CD4-positive, alpha-beta T cell (primary cell): ENCODE results near the gene BRD9. TPM values are rescaled to one million over a fixed set of nuclear protein-coding genes. Genes with fewer than 3 reads are reported as not detected.
"Not testable (repeated sequence)": the region's sequence is repeated elsewhere in the genome, so short reads cannot be mapped to it uniquely, and the experiment has no call there.

ENCODE experiments used
- ATAC-seq: fragments of 200-7000 bp; cut with Tn5 transposase; one replicate; pipeline ENCODE4 v1.10.0; 2022; ENCODE audit warnings: mild to moderate bottlenecking; ENCODE audit not compliant: poor library complexity
- CTCF ChIA-PET: fragments of 350-600 bp; sonication (Branson Sonifier 250); formaldehyde crosslinking; loops from one replicate; lab custom pipeline; 2021; ENCODE audit warnings: antibody characterized with exemption, inconsistent platforms; lab: Charles Lee
- POLR2A ChIA-PET: fragments of 350-600 bp; sonication (Branson Sonifier 250); formaldehyde crosslinking; loops from one replicate; lab custom pipeline; 2021; ENCODE audit warnings: antibody characterized with exemption, inconsistent platforms; lab: Charles Lee
- DNase-seq, 14 experiments: peaks; one replicate each; pipeline ENCODE4 v3.0.0-alpha.2; 2013 to 2020; ENCODE audit warnings: mixed read lengths in 2 of 14
- H3K27ac ChIP-seq, 2 donors: one replicate each; pipeline versions ENCODE4 v1.5.1 to v1.7.0; 2013; ENCODE audit warnings: low read length in 2 of 2, low read depth in 1 of 2, mild to moderate bottlenecking in 1 of 2
- H3K27me3 ChIP-seq, 2 experiments: 1 replicate in 1 of 2; 2 replicates in 1 of 2; pipeline versions ENCODE4 v1.6.1 to v1.7.0; 2013; ENCODE audit warnings: low read length in 2 of 2, control low read depth in 1 of 2, mild to moderate bottlenecking in 1 of 2, moderate library complexity in 1 of 2; ENCODE audit not compliant: insufficient read depth in 2 of 2, control insufficient read depth in 1 of 2
- H3K36me3 ChIP-seq: one replicate; pipeline ENCODE4 v1.6.1; 2013; ENCODE audit warnings: low read length, control low read depth; ENCODE audit not compliant: insufficient read depth
- H3K4me1 ChIP-seq: one replicate; pipeline ENCODE4 v1.6.1; 2013; ENCODE audit warnings: low read length, control low read depth; ENCODE audit not compliant: insufficient read depth
- H3K4me3 ChIP-seq: one replicate; pipeline ENCODE4 v1.5.1; 2013; ENCODE audit warnings: mild to moderate bottlenecking, low read length, moderate library complexity
- H3K9me3 ChIP-seq, 2 experiments: 1 replicate in 1 of 2; 2 replicates in 1 of 2; pipeline versions ENCODE4 v1.6.1 to v1.7.0; 2013; ENCODE audit warnings: low read length in 2 of 2, mild to moderate bottlenecking in 2 of 2, control low read depth in 1 of 2, moderate library complexity in 1 of 2; ENCODE audit not compliant: control insufficient read depth in 1 of 2, insufficient read depth in 1 of 2
- H3K27ac Mint-ChIP-seq: one replicate; pipeline ENCODE4 v1.8.0; 2020; ENCODE audit warnings: mixed read lengths
- H3K27me3 Mint-ChIP-seq: one replicate; pipeline ENCODE4 v1.8.0; 2021; ENCODE audit warnings: mixed read lengths
- H3K36me3 Mint-ChIP-seq: one replicate; pipeline ENCODE4 v1.8.0; 2021; ENCODE audit warnings: low read depth, mixed read lengths
- H3K4me1 Mint-ChIP-seq: one replicate; pipeline ENCODE4 v1.8.0; 2021; ENCODE audit warnings: low read depth, mixed read lengths
- H3K4me3 Mint-ChIP-seq: one replicate; pipeline ENCODE4 v1.8.0; 2020; ENCODE audit warnings: mild to moderate bottlenecking, mixed read lengths
- H3K9me3 Mint-ChIP-seq: one replicate; pipeline ENCODE4 v1.8.0; 2020; ENCODE audit warnings: mixed read lengths
- CTCF ChIP-seq: fragments of 200-600 bp; IDR thresholded peaks from one replicate; pipeline ENCODE4 v1.8.0; 2022; ENCODE audit warnings: antibody characterized with exemption, mild to moderate bottlenecking
- intact Hi-C, 2 experiments: fragments of 100-400 bp; cut with DNase I in 1 of 2; cut with micrococcal nuclease in 1 of 2; formaldehyde crosslinking; loops; one replicate each; pipeline versions ENCODE4 v1.15.1 to v1.9.0; 2023 to 2025; cut with DNase I, micrococcal nuclease
- polyA plus RNA-seq, 2 donors: library from polyadenylated mRNA; unstranded; fragments of 120-200 nt; gene quantifications; one replicate each; pipeline ENCODE4 v1.2.1, GENCODE V29; 2013
- total RNA-seq, 174 experiments: library from RNA in 2 of 174; stranded (reverse) in 2 of 174; gene quantifications; one replicate each; pipeline ENCODE4 v1.2.3 and lab custom pipeline; 2021 to 2026

BRD9 gene
- total RNA-seq (100 to 1,000 TPM; 109 TPM), total RNA-seq (lab: John Stamatoyannopoulos, UW) (70.4 to 166 (median 110) reads per million in 172 experiments)
- polyA plus RNA-seq (2013, experiment 1 of 2) = 35.0 TPM
- 43.8 TPM for polyA plus RNA-seq (2013, experiment 2 of 2)

- Mint-ChIP-seq H3K36me3 (peaks cover 34% of the 10 kb centered on the region), H3K27ac (peak within 1 kb of the TSS; percentile 90), H3K27me3 (no peaks in the 10 kb centered on the region), H3K9me3 (no peaks in the 10 kb centered on the region), H3K4me3 (peak within 1 kb of the TSS; percentile 92), H3K4me1 (peaks cover 25% of the 10 kb centered on the region)
- peaks cover 38% of the 10 kb centered on the region for H3K36me3 ChIP-seq
- ATAC-seq (peak; percentile 95), DNase-seq (peak; percentile 69 to 93 (median 80))
- H3K9me3 ChIP-seq = no peaks in the 10 kb centered on the region
- H3K4me1 ChIP-seq = peaks cover 30% of the 10 kb centered on the region
- H3K4me3 ChIP-seq = peak within 1 kb of the TSS; percentile 95
- intact Hi-C loops = loop anchor here in 1 of 2 experiments (2.0 to 10.0 kb wide), 6 partner anchors 110 to 910 kb away; partner anchors contain the start of genes CEP72, EXOC3, NDUFS6 and ZDHHC11B
- ChIA-PET POLR2A (interaction anchor here (0.6 to 1.3 kb wide), 8 partner anchors 10 to 494 kb away, joined by 3 to 5 read pairs (median 3); partner anchors contain the start of gene TPPP), CTCF (interaction anchor here (1.2 kb wide), 1 partner anchor 11 kb away, joined by 6 read pairs; no protein-coding TSS in a partner anchor)
- H3K27ac ChIP-seq = peak within 1 kb of the TSS; percentile 48 to 67
- TF ChIP-seq CTCF = no peak
- no peaks in the 10 kb centered on the region for H3K27me3 ChIP-seq
Observed at GRCh38 chr5:892394-893136, at the start of gene BRD9, which contains the start of gene TRIP13. BRD9 (minus strand) TSS chr5:892801; CDS start chr5:892657, 144 bp downstream. TRIP13 (plus strand) TSS chr5:892884; CDS start chr5:892999, 115 bp downstream.

- H3K27ac ChIP-seq, H3K4me1 ChIP-seq, H3K4me3 ChIP-seq, H3K9me3 Mint-ChIP-seq, H3K4me3 Mint-ChIP-seq, CTCF ChIA-PET, intact Hi-C loops, ATAC-seq, H3K4me1 Mint-ChIP-seq, H3K9me3 ChIP-seq, H3K27ac Mint-ChIP-seq, POLR2A ChIA-PET, H3K36me3 Mint-ChIP-seq, H3K36me3 ChIP-seq, DNase-seq: not testable (repeated sequence)
- peaks cover 34% of the 10 kb centered on the region for H3K27me3 Mint-ChIP-seq
- peaks cover 3 to 16% of the 10 kb centered on the region in 2 experiments for H3K27me3 ChIP-seq
Observed at GRCh38 chr5:940741-941140, 48.1 kb upstream of the BRD9 start.

- Histone ChIP-seq H3K36me3 (no peaks in the 10 kb centered on the region), H3K27me3 (peaks cover 2 to 5% of the 10 kb centered on the region in 2 experiments), H3K27ac (no peak overlapping the region), H3K4me1 (no peaks in the 10 kb centered on the region), H3K4me3 (no peak overlapping the region), H3K9me3 (no peaks in the 10 kb centered on the region)
- ATAC-seq (no peak), DNase-seq (no peak)
- POLR2A ChIA-PET = no interaction called here
- peaks cover 24% of the 10 kb centered on the region for H3K27me3 Mint-ChIP-seq
- no peak for TF ChIP-seq CTCF
- no peak overlapping the region for H3K4me3 Mint-ChIP-seq
- no peak overlapping the region for H3K27ac Mint-ChIP-seq
- H3K36me3 Mint-ChIP-seq = no peaks in the 10 kb centered on the region
- intact Hi-C loops = no loop called here
- CTCF ChIA-PET = no interaction called here
- no peaks in the 10 kb centered on the region for H3K4me1 Mint-ChIP-seq
- no peaks in the 10 kb centered on the region for H3K9me3 Mint-ChIP-seq
Observed at GRCh38 chr5:939368-939767, 46.8 kb upstream of the BRD9 start.
